HG03095 (cell line): ENCODE data around the gene SLC22A31.

Source experiments
- ATAC-seq: cut with Tn5 transposase; IDR thresholded peaks from one replicate; pipeline ENCODE4 v1.9.1; 2021; ENCODE audit warnings: moderate library complexity; ENCODE audit not compliant: unreplicated experiment

Gene SLC22A31

DNA sequence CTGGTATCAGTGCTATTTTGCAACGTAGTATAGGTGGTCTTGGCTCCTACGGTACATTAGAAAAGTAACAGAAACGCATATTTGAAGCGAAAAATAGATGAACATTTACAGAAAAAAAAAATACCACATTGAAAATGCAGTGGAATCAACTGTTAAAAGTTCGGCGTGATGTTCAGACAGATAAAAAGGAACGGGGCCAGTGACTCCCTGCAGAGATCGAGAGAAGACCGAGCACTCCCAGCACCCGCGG lies 16.7 kb upstream of the SLC22A31 start:
- ATAC-seq: no peak

DNA sequence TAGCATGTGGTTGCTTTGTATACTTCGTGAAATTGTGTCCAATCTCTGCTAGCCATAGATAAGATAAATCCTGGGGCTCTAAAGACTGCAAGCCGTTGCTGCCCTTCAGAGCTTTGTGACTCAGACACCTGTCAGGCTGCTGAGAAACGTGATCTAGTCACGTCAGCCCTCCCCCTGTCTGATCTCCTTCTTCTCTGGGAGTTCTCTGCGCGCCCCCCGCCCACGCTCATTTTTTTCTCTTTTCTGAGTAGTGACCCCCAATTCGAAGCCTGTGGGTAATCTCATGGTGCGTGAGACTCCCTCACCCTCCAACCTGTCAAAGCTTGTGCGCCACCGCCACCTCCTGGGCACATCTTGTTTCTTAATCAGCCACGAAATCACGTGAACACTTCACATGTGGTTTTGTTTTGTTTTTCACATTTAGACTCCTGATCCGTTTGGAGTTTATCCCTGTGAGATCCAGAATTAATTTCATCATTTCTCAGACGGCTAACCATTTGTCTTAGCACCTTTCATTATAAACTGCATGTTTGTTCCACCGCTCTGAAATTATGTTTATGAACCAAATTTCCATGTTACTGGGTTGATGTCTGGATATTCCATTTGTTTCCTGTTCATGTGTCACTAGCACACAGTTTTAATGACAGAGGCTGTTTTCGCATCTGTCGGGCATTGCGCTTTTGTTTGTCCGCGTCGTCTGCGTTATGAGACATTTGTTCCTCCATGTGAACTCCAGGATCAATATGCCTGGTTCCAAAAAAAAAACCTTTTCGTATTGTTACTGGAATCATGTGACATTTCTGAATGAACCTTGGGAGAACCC lies 16.2 kb upstream of the SLC22A31 start:
- ATAC-seq: no peak

DNA sequence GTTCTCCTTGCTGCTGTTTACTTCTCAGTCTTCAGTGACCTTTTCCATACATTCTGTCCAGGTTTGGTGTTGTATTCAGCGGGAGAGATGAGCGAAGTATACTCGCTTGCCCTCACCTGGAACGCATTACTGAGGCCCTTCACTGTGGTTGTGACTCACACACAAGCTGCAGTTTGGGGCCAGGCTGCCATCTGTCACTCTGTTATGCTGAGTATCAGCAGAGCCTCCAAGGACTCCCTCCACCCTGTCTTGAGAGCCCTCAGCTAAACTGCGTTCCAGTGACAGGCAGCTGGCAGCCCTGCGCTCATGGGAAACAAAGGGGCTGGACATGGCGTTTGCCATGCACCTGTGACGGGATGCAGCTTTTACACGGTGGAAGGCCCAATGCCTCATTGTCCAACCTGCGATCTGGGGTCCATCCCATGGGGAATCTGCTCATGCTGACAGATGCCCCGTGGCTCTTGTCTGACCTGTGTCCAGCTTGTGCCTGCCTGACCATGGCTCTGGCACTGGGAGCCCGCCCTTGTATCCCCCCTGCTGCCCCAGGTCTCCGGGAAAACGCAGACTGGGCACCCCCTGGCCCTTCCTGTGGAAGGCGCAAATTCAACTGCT lies 10.7 kb upstream of the SLC22A31 start:
- no peak for ATAC-seq

DNA sequence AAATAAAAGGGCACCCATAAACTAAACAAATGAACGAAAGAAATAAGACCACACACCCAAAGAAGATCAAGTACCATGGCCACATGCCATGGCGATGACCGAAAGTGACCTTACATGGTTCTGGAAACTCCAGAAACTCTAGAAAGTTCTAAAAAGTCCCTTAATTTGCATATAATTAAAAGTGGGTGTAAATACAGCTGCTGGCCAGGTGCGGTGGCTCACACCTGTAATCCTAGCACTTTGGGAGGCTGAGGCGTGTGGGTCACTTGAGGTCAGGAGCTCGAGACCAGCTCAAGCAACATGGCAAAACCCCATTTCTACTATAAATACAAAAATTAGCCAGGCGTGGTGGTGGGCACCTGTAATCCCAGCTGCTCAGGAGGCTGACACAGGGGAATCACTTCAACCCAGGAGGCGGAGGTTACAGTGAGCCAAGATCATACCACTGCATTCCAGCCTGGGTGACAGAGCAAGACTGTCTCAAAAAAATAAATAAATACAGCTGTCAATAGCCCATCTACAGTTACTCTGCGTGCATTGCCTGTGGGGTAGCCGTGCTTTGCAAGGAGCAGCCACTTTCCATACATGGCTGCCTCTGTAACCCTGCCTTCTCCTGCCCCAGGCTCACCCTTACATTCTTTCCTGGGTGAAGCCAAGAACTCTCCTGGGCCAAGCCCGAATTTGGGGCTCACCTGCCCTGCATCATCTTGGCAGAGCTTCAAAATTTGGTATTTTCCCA lies 10.0 kb upstream of the SLC22A31 start:
- ATAC-seq: no peak

DNA sequence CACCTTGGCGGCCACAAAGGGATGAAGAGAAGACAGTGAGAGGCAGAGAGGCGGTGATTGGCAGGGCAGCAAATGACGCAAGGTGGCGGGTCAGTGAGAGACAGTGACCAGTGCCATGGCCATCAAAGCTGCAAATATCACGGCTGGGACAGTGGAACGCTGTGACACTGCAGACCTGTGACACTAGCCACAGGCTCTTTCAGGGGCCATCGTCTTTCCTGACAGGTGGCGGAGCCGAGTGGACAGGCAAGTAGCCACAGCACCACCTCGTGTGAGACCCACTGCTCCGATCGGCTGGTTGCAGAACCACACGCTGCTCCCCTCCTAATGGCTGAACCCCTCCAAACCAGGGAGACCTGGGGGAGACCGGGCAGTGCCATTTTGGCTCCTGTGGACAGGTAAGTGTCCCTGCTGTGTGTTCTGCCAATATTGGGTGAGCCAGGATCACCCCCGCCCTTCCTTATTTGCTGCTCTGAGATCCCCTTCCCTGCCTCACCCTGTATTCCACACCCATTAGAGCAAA lies 9.2 kb upstream of the SLC22A31 start:
- no peak for ATAC-seq

DNA sequence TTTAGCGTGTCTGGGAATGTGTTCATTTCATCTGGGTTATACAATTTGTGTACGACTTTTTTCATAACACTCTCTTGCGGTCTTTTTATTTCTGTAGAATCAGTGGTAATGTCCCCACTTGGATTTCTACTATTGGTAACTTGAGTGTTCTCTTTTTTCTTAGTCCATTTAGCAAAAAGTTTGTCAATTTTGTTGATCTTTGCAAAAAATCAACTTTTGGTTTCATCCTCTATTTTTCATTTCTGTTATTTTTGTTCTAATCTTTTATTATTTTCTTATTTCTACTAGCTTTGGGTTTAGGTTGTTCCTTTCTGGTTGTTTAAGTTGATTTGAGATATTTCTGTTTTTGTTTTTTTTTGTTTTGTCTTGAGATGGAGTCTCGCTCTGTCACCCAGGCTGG lies 7.7 kb upstream of the SLC22A31 start:
- ATAC-seq: no peak

DNA sequence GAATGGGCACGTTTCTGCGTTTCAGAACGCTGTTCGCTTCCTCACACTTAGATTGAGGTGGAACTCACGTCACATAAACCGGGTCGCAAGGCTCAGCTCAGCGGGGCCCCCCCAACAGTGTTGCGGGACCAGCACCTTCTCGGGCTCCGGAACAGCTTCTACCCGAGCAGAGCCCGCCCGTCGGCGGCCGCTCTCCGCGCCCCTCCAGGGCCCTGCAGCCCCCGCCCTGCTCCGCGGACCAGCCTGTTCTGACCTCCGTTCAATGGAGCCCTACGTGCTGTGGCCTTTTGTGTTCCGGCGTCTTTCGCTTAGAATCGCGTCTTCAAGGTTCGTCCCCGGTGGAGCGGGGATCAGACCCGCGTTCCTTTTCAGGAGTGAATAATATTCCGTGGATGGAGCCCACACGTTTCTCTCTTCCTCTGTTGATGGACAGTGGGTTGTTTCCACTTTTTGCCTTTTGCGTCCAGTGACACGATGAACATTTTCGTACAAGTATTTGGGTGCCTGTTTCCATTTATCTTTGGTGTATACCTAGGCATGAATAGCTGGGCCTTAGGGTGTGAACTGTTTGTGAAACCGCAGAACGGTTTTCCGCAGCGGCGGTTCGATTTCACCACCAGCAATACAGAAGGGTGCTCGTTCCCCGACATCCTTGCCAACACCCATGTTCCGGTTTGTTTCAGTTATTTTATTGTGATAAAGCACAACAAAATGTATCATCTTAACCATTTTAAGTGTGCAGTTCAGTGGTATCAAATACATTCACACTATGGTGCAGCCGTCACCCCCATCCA lies 2.3 kb upstream of the SLC22A31 start:
- no peak for ATAC-seq

DNA sequence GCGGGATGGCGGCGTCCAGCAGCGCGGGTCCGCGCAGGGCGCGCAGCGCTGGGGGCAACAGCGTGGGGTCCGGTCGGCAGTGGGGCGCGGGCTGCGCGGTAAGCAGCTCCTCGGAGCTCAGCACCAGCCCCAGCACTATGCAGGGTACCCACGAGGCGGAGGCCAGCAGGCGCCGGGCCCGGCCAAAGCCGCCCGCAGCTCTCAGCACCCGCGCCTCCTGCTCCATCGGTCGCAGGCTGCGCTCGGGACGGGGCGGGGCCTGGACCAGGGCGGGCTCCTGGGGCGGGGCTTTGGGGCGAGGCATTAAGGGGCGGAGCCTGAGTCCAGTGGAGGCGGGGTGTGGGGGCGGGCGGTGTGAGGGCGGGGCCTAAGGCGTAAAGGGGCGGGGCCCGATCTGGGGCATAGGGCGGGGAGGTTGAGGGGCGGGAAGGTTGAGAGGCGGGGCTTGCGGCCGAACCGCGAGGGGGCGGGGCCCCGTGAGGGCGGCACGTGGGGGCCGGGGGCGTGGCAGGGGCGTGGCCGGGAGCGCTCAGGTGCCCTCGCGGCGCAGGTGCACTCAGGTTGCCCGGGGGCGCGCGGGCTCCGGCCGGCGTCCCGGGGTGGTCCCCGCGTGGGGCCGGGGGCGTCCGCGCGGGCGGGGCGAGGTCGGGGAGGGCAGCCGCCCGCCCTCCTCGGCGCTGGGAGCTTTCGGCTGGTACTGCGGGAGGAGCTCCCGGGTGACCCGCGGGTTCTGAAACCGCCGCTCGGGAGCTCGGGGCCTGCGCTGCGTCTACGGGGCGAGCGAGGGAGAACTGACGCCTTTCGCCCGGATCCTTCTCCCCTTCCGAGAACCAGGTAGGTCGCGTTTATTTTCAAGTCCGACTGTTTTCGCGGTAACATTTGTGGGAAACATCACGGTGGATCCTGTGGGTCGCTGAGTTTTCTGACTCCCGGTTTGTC lies 1.4 kb upstream of the SLC22A31 start:
- no peak for ATAC-seq

- no peak for ATAC-seq
These were observed 594 bp upstream of the SLC22A31 start for GRCh38 chr16:89200850-89201411.

DNA sequence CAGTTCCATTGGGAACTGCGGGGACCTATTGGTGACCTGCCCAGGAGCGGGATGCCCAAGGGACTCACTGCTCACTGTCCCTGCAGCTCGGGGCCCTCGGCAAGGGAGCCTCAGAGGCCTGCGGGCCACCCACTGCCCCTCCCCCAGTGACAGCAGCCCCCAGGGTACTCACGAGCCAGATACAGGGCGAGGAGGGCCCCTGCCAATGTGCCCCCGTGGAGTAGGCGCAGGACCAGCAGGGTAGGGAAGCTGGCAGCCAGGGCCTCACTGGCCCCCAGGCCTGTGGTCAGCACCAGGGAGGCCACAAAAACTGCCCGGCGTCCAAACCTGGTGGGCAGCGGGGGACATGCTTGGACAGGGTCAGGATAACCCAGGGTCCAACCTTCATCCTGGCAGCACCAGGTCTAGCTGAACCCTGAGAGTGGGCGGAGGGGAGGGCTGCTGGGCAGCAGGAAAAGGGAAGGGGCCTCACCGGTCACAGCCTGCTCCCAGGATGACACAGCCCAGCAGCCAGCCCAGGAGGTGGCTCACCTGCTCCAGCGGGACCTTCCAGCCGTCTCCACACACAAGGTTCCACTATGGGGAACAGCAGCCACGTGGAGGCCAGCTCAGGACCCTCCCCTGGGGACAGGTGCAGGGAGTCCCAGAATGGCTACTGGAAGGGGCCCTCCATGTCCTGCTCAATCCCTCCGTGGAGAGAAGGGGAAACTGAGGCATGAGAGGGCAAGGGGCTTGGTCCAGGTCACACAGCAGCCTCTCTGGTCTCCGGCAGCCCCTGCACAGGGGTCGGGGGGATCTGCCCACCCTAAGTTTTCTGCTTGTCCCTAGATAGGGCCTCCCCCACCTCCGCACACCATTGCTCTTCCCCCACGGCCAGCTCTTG lies 855 bp downstream of the SLC22A31 start:
- no peak for ATAC-seq

DNA sequence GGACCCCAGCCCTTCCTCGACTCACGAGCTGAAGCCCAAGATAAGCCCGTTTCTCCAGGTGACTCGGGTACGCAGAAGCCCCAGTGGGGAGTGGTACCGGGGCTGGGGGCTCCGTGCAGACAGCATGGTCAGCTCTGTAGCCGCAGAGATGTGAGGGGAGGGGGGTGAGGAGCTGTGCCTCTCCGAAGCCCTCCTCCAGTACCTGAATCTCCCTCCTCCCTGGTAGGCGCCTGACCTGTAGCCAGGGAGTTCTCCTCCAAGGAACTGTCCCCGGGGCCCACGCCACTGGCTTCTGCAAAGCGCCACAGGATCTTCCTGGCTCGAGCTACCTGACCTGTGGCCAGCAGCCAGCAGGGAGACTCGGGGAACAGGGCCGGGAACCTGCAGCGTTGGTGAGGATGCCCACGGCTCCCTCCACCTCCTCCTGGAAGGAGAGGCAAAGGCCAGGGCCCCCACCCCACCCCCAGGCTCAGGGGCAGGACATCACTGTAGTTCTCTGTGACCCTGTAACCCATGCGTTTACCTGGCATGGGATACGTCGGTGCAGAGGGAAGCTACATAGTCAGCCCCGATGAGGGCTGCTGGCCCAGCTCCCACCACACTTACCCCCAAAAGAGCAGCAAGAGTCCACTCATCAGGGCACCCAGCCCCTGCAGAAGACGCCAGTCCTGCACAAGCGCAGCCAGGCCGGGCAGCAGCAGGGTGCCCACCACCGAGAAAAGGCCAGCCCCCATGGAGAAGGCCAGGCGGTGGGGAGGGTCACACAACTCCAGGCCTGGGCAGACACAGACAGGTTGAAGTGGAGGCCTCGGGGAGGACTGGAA lies 1.7 kb downstream of the SLC22A31 start:
- ATAC-seq: no peak

DNA sequence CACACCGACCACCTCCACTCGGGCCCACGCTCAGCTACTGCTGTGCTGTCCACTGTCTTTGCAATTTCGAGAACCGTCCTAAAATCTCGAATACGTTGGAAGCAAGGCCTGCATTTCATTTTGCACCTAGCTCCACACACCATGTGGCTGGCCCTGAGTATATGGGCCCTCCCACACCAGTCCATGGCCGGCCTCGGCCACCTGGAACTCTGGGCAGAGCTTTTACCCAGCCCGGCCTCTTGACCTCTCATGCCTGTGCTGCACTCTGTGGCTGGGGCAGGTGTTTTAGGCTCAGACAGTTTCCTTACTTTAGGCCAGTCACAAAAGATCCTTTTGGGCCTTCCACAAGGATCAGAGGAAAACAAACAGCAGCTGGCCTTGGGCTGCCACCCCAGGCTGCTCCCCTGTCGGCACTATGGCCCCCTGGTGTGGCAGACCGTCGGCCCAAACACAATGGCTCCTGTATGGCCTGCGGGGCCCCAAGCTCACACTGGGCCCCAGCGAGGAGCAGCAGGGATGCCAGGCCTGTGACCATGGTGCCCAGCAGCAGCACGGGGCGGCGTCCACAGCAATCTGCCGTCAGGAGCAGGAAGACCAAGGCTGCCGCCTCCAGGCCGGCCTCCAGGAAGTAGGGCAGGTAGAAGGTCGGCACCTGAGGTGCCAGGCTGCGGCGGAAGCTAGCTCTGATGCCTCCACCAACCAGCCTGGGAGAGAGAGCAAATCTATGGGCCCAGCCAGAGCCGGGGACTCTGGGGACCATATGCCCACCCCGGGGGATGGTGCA lies 2.5 kb downstream of the SLC22A31 start:
- no peak for ATAC-seq

DNA sequence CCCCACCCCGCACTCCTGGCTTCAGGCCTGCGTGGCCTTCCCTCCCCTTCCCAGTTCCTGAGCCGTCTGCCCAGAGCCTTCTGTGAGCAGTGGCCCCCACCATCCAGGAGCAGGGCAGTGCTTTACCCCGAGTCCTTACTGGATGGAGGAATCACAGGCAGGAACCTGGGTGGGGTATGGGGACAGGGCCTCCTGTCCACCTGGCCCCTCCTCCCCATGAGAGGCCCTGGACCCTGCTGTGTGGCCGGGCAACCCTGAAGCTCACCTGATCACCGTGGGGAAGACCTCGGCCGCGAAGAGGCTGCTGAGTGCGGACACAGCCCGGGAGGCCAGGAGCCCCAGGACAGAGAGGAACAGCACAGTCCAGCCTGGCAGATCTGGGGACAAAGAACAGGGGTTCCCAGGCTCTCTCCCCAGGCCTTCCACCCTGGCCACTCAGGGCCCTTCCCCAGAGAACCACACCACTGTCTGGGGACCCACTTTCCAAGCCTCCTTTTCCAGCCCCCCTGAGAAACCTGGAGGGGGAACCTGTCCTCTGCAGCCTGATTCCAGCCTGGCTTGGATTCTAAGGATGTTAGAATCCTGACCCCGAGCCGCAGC lies 3.2 kb downstream of the SLC22A31 start:
- ATAC-seq: no peak

GRCh38 chr16:89195521-89196171 lies 4.7 kb downstream of the SLC22A31 start:
- no peak for ATAC-seq

DNA sequence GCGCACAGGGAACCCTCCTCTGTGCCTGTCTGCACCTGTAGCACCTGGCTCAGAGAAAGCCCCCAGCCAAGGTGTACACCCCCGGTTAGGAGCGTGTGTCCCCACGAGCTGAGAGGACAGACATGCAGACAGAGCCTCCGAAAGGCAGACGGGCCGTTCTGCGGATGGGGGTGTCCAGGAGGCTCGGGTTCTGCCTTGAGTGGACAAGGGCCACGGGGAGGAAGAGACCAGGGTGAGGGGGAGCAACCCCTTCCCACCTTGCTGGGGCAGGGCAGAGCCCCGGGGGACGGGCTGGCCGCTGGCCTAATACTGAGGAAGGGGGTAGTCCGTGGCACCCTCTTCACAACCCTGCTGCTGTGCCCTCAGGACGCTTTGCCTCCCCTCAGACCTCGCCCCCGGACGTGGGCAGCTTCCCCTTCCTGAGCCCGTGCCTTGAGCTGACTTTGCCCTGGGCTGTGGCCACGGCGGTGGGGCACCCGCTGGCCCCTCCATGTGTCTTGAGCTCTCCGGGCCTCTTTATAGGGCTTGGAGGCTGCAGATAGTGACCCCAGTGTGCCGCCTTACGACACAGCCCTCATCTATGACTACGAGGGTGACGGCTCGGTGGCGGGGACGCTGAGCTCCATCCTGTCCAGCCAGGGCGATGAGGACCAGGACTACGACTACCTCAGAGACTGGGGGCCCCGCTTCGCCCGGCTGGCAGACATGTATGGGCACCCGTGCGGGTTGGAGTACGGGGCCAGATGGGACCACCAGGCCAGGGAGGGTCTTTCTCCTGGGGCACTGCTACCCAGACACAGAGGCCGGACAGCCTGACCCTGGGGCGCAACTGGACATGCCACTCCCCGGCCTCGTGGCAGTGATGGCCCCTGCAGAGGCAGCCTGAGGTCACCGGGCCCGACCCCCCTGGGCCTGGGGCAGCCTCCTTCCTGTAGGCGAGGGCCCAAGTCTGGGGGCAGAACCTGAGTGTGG lies 5.7 kb downstream of the SLC22A31 start:
- ATAC-seq: no peak
